Liver (tissue), 3 donors: ENCODE measurements around the gene CPNE4.

Experiments used
- CTCF ChIP-seq: fragments of 150-350 bp; IDR thresholded peaks from 2 replicates; pipeline ENCODE4 v1.5.1; 2017; ENCODE audit warnings: improper control_type of control experiment, low read depth, low read length; ENCODE audit not compliant: missing input control
- FOXA1 ChIP-seq: IDR thresholded peaks from 2 replicates; pipeline ENCODE4 v1.6.1; 2016; ENCODE audit warnings: antibody characterized with exemption
- GABPA ChIP-seq, 2 donors: IDR thresholded peaks in 1 of 2; conservative IDR thresholded peaks in 1 of 2; 2 replicates each; pipeline ENCODE4 v1.6.1; 2016; ENCODE audit warnings: antibody characterized with exemption in 2 of 2, mild to moderate bottlenecking in 1 of 2, moderate library complexity in 1 of 2
- HNF4A ChIP-seq, 2 donors: conservative IDR thresholded peaks; 2 replicates each; pipeline ENCODE4 v1.6.1; 2016; ENCODE audit warnings: antibody characterized with exemption in 2 of 2, mild to moderate bottlenecking in 2 of 2
- JUND ChIP-seq, 2 donors: IDR thresholded peaks; 2 replicates each; pipeline ENCODE4 v1.6.1; 2016; ENCODE audit warnings: antibody characterized with exemption in 2 of 2
- RAD21 ChIP-seq, 2 donors: IDR thresholded peaks; 2 replicates each; pipeline ENCODE4 v1.6.1; 2016; ENCODE audit warnings: antibody characterized with exemption in 2 of 2, mild to moderate bottlenecking in 2 of 2
- REST ChIP-seq: IDR thresholded peaks from 2 replicates; pipeline ENCODE4 v1.6.1; 2016; ENCODE audit warnings: antibody characterized with exemption, mild to moderate bottlenecking
- RXRA ChIP-seq, 2 donors: IDR thresholded peaks; 2 replicates each; pipeline ENCODE4 v1.6.1; 2017 to 2018; ENCODE audit warnings: antibody characterized with exemption in 2 of 2, mild to moderate bottlenecking in 1 of 2
- TAF1 ChIP-seq: conservative IDR thresholded peaks from 2 replicates; pipeline ENCODE4 v1.6.1; 2016; ENCODE audit warnings: antibody characterized with exemption, mild to moderate bottlenecking
- YY1 ChIP-seq: IDR thresholded peaks from 2 replicates; pipeline ENCODE4 v1.6.1; 2016; ENCODE audit warnings: antibody characterized with exemption, mild to moderate bottlenecking
- ZBTB33 ChIP-seq: IDR thresholded peaks from 2 replicates; pipeline ENCODE4 v1.6.1; 2016; ENCODE audit warnings: antibody characterized with exemption
- donor health status: healthy.
- donor health status: healthy.

- no peak for TF ChIP-seq CTCF
- TF ChIP-seq RAD21 (IDR thresholded peaks at IDR 0.05) = no peak
- TF ChIP-seq ZBTB33 = no peak
- no peak for TF ChIP-seq FOXA1
- no peak for TF ChIP-seq YY1
- no peak for TF ChIP-seq JUND (IDR thresholded peaks at IDR 0.05)
- TF ChIP-seq REST = no peak
- TF ChIP-seq HNF4A (conservative IDR thresholded peaks at IDR 0.05) = no peak
- TF ChIP-seq GABPA (IDR thresholded peaks at IDR 0.05 in 1 of 2, conservative IDR thresholded peaks at IDR 0.05 in 1 of 2) = no peak
- no peak for TF ChIP-seq RXRA (IDR thresholded peaks at IDR 0.05)
- no peak for TF ChIP-seq TAF1
These were observed 329.2 kb downstream of the CPNE4 start for GRCh38 chr3:131705558-131706051.
